Measurements from ENCODE around the gene C17orf58.

DNA sequence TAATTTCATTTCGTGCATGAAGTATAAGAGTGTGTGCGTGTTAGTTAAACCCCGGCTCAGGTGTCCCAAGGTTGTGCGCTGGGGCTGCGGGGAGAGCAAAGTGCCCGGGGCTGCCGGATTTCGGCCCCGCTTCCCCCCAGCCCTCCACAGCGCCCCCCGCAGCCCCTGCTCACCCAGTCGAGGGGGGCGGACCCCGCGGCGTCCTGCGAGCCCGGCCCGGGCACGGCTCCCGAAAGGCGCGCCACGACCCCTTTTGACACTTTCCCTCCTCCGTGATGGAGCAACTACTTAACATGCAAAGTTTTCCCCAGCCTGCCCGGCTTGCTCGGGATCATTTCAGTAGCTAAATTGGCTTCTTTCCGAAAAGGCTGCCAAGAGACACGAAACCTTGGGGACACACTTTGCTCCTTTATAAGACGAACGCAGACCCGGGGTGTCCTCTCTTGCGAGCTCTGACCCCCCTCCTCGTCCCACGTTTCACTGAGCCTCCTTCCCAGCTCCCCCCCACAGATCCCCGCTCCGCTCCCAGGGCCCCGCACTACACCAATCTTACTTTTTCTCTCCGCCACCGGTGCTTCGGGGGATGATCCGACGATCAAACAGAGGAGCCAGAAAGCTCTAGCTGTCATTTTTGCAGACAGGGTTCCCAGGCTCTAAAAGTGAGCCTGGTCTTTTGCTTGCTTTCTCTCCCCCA, 552 bp downstream of the C17orf58 start:
- TF ChIP-seq, protein P1, sequence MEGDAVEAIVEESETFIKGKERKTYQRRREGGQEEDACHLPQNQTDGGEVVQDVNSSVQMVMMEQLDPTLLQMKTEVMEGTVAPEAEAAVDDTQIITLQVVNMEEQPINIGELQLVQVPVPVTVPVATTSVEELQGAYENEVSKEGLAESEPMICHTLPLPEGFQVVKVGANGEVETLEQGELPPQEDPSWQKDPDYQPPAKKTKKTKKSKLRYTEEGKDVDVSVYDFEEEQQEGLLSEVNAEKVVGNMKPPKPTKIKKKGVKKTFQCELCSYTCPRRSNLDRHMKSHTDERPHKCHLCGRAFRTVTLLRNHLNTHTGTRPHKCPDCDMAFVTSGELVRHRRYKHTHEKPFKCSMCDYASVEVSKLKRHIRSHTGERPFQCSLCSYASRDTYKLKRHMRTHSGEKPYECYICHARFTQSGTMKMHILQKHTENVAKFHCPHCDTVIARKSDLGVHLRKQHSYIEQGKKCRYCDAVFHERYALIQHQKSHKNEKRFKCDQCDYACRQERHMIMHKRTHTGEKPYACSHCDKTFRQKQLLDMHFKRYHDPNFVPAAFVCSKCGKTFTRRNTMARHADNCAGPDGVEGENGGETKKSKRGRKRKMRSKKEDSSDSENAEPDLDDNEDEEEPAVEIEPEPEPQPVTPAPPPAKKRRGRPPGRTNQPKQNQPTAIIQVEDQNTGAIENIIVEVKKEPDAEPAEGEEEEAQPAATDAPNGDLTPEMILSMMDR (conservative IDR thresholded peaks at IDR 0.05; ENCODE audit: low read length): 0 out of 2 replicates have a peak, but pooled peaks have one; percentile 12
- no peak for TF ChIP-seq EZH2phosphoT487 (IDR thresholded peaks at IDR 0.05; ENCODE audit: borderline replicate concordance)
